A673 (cell line): Measurements from ENCODE around the gene PRR22. TPM values are rescaled to one million over a fixed set of nuclear protein-coding genes. Genes with fewer than 3 reads are reported as not detected.

Experiments
- BruUV-seq: library from RNA; stranded (reverse); fragments of 400-500 nt; replicated peaks from 2 replicates; lab custom pipeline; 2021; lab: Mats Ljungman, UMichigan
- CTCF ChIA-PET: fragments of 300-600 bp; sonication (Branson Sonifier 250); formaldehyde crosslinking; loops from one replicate; lab custom pipeline; 2022; ENCODE audit warnings: antibody characterized with exemption; lab: Charles Lee
- POLR2A ChIA-PET: fragments of 300-600 bp; sonication (Branson Sonifier 250); formaldehyde crosslinking; loops from one replicate; lab custom pipeline; 2022; ENCODE audit warnings: antibody characterized with exemption; ENCODE audit not compliant: low non-redundant PET; lab: Charles Lee
- DNase-seq: peaks from one replicate; pipeline ENCODE4 v3.0.0-alpha.2; 2015; ENCODE audit warnings: low spot score
- H3K27ac ChIP-seq: fragments of 200-600 bp; sonication (generic); 2 replicates; pipeline ENCODE4 v1.5.1; 2016; ENCODE audit warnings: mixed run types, low read depth, mild to moderate bottlenecking, mixed read lengths, antibody characterized with exemption, low read length; ENCODE audit not compliant: poor library complexity, severe bottlenecking
- H3K27me3 ChIP-seq: fragments of 200-600 bp; sonication (generic); replicated peaks from 2 replicates; pipeline ENCODE4 v1.6.1; 2017; ENCODE audit warnings: mixed run types, low read depth, mild to moderate bottlenecking, mixed read lengths, antibody characterized with exemption, low read length; ENCODE audit not compliant: insufficient read depth, poor library complexity
- H3K36me3 ChIP-seq: fragments of 200-600 bp; sonication (generic); 2 replicates; pipeline ENCODE4 v1.6.1; 2016; ENCODE audit warnings: mixed run types, mild to moderate bottlenecking, mixed read lengths, antibody characterized with exemption, low read length; ENCODE audit not compliant: insufficient read depth, poor library complexity, severe bottlenecking
- H3K4me1 ChIP-seq: fragments of 200-600 bp; sonication (generic); 2 replicates; pipeline ENCODE4 v1.6.1; 2017; ENCODE audit warnings: mixed run types, mild to moderate bottlenecking, mixed read lengths, antibody characterized with exemption, low read length; ENCODE audit not compliant: insufficient read depth, poor library complexity, severe bottlenecking
- H3K4me3 ChIP-seq: fragments of 200-600 bp; sonication (generic); 2 replicates; pipeline ENCODE4 v1.5.1; 2016; ENCODE audit warnings: low read depth, mixed run types, mild to moderate bottlenecking, mixed read lengths, low read length; ENCODE audit not compliant: poor library complexity, severe bottlenecking
- H3K9me3 ChIP-seq: fragments of 200-600 bp; sonication (generic); 2 replicates; pipeline ENCODE4 v1.6.1; 2016; ENCODE audit warnings: mixed run types, low read depth, mild to moderate bottlenecking, mixed read lengths, antibody characterized with exemption, low read length; ENCODE audit not compliant: poor library complexity, severe bottlenecking
- EZH2 ChIP-seq: fragments of 200-600 bp; sonication (generic); IDR thresholded peaks from 2 replicates; pipeline ENCODE4 v1.6.1; 2017; ENCODE audit warnings: borderline replicate concordance, low read depth, mild to moderate bottlenecking, mixed read lengths, antibody characterized with exemption, low read length; ENCODE audit not compliant: poor library complexity, severe bottlenecking
- intact Hi-C: fragments of 100-400 bp; cut with micrococcal nuclease; formaldehyde crosslinking; loops from one replicate; pipeline ENCODE4 v1.10.0; 2022; ENCODE audit not compliant: unreplicated experiment
- total RNA-seq: library from RNA; stranded (reverse); gene quantifications from 2 replicates; pipeline ENCODE4 v1.2.3, GENCODE V29; 2021
- TF ChIP-seq, protein P1 (sequence below): fragments of 300-800, 200-600 bp; sonication (generic); conservative IDR thresholded peaks from 2 replicates; pipeline ENCODE4 v1.5.1; 2017; ENCODE audit warnings: low read depth, mild to moderate bottlenecking, antibody characterized with exemption, low read length, moderate library complexity, mixed read lengths

Gene PRR22
- total RNA-seq, 1 experiment from 2014 or later: 8.2 TPM

DNA sequence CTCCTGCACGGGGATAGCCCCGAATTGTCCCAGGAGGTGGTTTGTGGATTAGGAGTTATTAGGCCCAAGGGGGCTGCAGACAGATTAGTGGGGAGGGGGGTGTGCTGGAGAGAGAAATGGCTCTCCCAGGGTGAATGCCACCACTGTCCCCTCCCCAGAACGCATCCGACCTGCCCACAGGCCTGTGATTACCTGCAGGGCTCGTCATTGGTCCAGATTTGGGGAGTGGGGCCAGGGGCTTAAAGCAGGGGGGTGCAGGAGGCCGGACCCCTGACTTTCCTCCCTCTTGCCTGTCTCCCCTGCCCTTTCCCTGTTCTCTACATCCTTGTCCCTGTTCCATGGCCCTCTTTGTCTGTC, 21.6 kb upstream of the PRR22 start:
- POLR2A ChIA-PET: no interaction called here
- peak overlapping the region; percentile 47 for H3K4me3 ChIP-seq
- TF ChIP-seq, protein P1, sequence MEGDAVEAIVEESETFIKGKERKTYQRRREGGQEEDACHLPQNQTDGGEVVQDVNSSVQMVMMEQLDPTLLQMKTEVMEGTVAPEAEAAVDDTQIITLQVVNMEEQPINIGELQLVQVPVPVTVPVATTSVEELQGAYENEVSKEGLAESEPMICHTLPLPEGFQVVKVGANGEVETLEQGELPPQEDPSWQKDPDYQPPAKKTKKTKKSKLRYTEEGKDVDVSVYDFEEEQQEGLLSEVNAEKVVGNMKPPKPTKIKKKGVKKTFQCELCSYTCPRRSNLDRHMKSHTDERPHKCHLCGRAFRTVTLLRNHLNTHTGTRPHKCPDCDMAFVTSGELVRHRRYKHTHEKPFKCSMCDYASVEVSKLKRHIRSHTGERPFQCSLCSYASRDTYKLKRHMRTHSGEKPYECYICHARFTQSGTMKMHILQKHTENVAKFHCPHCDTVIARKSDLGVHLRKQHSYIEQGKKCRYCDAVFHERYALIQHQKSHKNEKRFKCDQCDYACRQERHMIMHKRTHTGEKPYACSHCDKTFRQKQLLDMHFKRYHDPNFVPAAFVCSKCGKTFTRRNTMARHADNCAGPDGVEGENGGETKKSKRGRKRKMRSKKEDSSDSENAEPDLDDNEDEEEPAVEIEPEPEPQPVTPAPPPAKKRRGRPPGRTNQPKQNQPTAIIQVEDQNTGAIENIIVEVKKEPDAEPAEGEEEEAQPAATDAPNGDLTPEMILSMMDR: no peak
- TF ChIP-seq EZH2: no peak

DNA sequence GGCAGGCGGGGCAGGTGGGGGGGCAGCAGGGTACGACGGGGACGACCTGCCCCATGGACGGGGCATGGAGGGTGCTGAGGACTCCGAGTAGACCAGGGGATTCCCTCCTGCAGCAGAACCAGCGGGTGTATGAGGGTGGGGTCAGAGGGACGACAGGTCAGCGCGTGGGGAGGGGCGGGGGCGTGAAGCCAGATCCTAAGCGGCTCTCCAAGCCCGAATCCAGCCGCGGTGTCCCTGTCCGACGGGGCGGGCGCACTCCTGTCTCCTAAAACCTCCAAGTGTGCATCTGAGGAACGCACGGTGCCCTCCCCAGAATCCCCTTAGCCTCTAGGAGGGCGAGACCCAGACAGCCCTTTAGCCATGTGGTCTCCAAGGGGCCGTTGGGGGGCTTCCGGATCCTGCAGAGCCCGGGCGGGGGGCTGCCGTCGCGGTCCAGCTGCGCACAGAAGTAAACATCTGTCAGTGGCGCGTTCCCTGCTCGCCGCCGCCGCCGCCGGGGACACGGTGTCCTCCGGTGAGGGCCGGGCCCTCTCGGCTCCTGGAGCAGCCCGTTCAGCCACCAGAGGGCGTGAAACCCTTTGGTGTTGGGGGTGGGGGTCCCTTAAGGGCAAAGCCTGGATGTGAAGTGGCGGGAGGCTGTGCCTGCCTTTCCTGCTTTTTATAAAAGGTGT, 21.1 kb upstream of the PRR22 start:
- Histone ChIP-seq H3K4me3 (peak overlapping the region; percentile 47), H3K36me3 (no peaks in the 10 kb centered on the region), H3K27ac (no peak overlapping the region), H3K27me3 (no peaks in the 10 kb centered on the region), H3K4me1 (peaks cover 34% of the 10 kb centered on the region), H3K9me3 (no peaks in the 10 kb centered on the region)
- POLR2A ChIA-PET: no interaction called here
- CTCF ChIA-PET: no interaction called here
- BruUV-seq: no TSS peak
- DNase-seq: peak; percentile 85
- intact Hi-C loops: loop anchor here (2.0 kb wide), 2 partner anchors 87 to 217 kb away; no protein-coding TSS in a partner anchor
- TF ChIP-seq, protein P1: peak; percentile 81
- no peak for TF ChIP-seq EZH2

More for the DNA sequence above, 21.6 kb upstream of the PRR22 start:
- Histone ChIP-seq H3K9me3 (no peaks in the 10 kb centered on the region), H3K36me3 (no peaks in the 10 kb centered on the region), H3K27ac (no peak overlapping the region), H3K4me1 (peaks cover 34% of the 10 kb centered on the region), H3K27me3 (no peaks in the 10 kb centered on the region)
- CTCF ChIA-PET: no interaction called here
- BruUV-seq: no TSS peak
- intact Hi-C loops: no loop called here
- no peak for DNase-seq

DNA sequence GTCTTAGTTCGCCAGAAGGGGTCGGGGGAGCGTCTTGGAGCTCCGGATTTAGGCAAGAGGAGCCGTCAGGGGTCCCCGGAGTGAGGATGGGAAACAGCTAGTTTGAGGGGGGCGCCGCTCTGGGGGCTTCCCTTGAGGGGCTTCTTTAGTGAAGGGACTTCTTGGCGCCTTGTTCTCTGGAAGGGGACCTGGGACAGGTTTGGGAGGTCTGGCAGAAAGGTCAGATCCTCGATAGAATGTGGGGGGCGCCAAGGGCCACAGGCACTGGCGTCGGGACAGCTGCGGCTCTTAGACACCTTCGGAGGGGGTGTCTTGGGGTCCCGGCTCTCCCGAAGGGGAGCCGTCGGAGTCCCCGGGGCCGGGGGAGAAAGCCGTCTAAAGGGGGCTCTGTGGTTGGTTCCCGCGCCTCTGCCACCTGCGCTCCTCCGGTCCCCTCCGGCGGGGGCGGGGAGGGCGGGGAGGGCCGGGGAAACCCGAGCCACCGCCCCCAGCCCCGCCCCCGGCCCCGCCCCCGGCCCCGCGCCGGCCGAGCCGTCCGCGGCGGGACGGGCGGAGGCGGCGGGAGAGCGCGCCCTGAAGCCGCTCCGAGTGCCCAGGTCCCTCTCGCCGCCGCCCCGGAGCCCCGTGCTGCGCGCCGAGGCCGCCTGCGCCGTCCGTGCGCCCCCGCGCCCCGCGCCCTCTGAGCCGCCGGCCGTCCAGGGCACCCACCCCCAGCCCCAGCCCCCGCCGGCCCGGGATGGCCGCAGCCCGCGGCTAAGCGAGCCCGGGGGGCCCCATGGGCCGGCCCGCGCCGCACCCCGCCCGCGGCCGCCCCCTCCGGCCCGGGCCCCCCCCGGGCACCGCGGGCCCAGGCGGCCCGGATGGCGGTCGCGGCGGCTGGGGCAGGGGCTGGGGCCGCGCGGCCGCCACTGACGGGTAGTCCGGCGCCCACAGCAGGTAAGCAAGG, 20.2 kb upstream of the PRR22 start, which contains the start of gene NRTN:
TSS of gene NRTN (plus strand) at position 552 of the 946 bp plus-strand sequence. CDS start 19,099 bp downstream, outside the sequence.
- Histone ChIP-seq H3K4me1 (peaks cover 34% of the 10 kb centered on the region), H3K4me3 (peak within 1 kb of the TSS; percentile 47), H3K36me3 (no peaks in the 10 kb centered on the region), H3K27ac (peak within 1 kb of the TSS; percentile 10), H3K27me3 (no peaks in the 10 kb centered on the region), H3K9me3 (no peaks in the 10 kb centered on the region)
- intact Hi-C loops: loop anchor here (2.0 kb wide), 2 partner anchors 88 to 218 kb away; no protein-coding TSS in a partner anchor
- DNase-seq: peak; percentile 61
- TF ChIP-seq EZH2: no peak
- TF ChIP-seq, protein P1: no peak
- CTCF ChIA-PET: interaction anchor here (0.6 to 1.8 kb wide), 26 partner anchors 7 to 321 kb away, joined by 3 to 27 read pairs (median 4); partner anchors contain the start of genes CATSPERD, DUS3L, LONP1 and NDUFA11
- no TSS peak for BruUV-seq
- POLR2A ChIA-PET: no interaction called here
